Stimulated activated CD8-positive, alpha-beta memory T cell treated with anti-CD3 and anti-CD28 coated beads, Interleukin-2, amount 100 ng/mL, for 1 hour (primary cell): ENCODE data around the gene SLC47A1.
"Not testable (repeated sequence)": the region's sequence is repeated elsewhere in the genome, so short reads cannot be mapped to it uniquely, and the experiment has no call there.

Experiments
- DNase-seq, 2 donors: peaks; one replicate each; pipeline ENCODE4 v3.0.0-alpha.2; 2020; ENCODE audit warnings: low read depth in 2 of 2

The SLC47A1 gene

GRCh38 chr17:19551591-19552148, 18.0 kb downstream of the SLC47A1 start:
- no peak for DNase-seq

GRCh38 chr17:19553036-19553435, 19.4 kb downstream of the SLC47A1 start:
- no peak for DNase-seq

GRCh38 chr17:19554393-19554792, 20.7 kb downstream of the SLC47A1 start:
- no peak for DNase-seq

- DNase-seq = no peak
Observed at GRCh38 chr17:19555746-19556145, 22.1 kb downstream of the SLC47A1 start.

GRCh38 chr17:19558946-19559345, 25.3 kb downstream of the SLC47A1 start:
- DNase-seq = no peak

- no peak for DNase-seq
Observed at GRCh38 chr17:19561697-19562318, 28.2 kb downstream of the SLC47A1 start.

- no peak for DNase-seq
Observed at GRCh38 chr17:19565817-19566575, 32.3 kb downstream of the SLC47A1 start.

- DNase-seq = no peak
Observed at GRCh38 chr17:19567216-19568015, 33.8 kb downstream of the SLC47A1 start.

- no peak for DNase-seq
Observed at GRCh38 chr17:19568016-19568350, 34.3 kb downstream of the SLC47A1 start.

- DNase-seq = no peak
Observed at GRCh38 chr17:19569785-19570543, 36.3 kb downstream of the SLC47A1 start.

GRCh38 chr17:19570544-19571062, 36.9 kb downstream of the SLC47A1 start:
- no peak for DNase-seq

GRCh38 chr17:19573075-19573474, 39.4 kb downstream of the SLC47A1 start:
- no peak for DNase-seq

GRCh38 chr17:19574956-19575355, 41.3 kb downstream of the SLC47A1 start:
- DNase-seq = no peak

GRCh38 chr17:19578545-19578944, 44.9 kb downstream of the SLC47A1 start:
- no peak for DNase-seq

- DNase-seq = no peak
Observed at GRCh38 chr17:19579192-19579761, 45.6 kb downstream of the SLC47A1 start.

GRCh38 chr17:19579867-19580565, 46.4 kb downstream of the SLC47A1 start:
- no peak for DNase-seq

- DNase-seq = not testable (repeated sequence)
Observed at GRCh38 chr17:19580566-19580920, 46.9 kb downstream of the SLC47A1 start.

- DNase-seq = not testable (repeated sequence)
Observed at GRCh38 chr17:19582152-19582551, 48.5 kb downstream of the SLC47A1 start.

GRCh38 chr17:19583871-19584270, 50.2 kb downstream of the SLC47A1 start:
- no peak for DNase-seq

- no peak for DNase-seq
Observed at GRCh38 chr17:19590451-19590850, 56.8 kb downstream of the SLC47A1 start.
